ENCODE data around the gene MRPL16.
"Not testable (repeated sequence)": the region's sequence is repeated elsewhere in the genome, so short reads cannot be mapped to it uniquely, and the experiment has no call there.

Gene MRPL16

DNA sequence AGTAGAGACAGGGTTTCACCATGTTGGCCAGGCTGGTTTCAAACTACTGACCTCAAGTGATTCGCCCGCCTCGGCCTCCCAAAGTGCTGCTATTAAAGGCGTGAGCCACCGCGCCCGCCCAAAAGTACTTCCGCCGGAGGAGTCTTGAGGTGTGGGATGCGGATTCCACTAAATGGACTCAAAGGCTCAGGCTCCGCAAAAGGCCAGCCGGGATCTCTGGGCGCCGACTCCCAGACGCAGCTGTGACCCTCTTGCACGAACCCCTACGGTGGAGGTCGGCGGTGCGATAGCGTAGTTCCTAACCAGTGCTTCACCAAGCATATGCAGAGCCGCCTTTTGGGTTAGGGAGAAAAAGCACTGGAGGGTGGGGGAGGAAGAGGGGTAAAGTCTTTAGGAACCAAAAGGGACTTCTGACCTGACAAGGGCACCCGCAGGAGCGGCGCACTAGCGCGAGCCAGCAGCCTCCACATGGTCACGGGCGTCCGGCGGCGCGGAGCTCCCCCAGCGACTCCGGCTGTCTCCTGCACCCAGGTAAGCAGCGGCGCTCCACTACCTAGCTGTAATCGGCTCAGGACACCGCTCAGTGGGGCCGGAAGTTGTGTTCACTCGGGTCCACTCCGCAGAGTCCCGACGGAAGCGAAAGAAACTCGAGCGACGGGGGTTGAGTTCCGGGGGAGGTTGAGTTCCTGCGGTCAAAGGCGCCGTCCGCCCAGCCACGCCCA, at the start of gene MRPL16:
MRPL16 (minus strand) TSS at position 590 of the 722 bp plus-strand sequence; CDS start at position 470, 120 bp downstream.
- in situ Hi-C loops (cut with MboI; ENCODE audit: low sequenced_read_pairs): no loop called here

GRCh38 chr11:59859673-59860072, 49.1 kb upstream of the MRPL16 start:
- in situ Hi-C loops (cut with MboI; ENCODE audit: low sequenced_read_pairs): no loop called here

GRCh38 chr11:59857439-59858434, 47.2 kb upstream of the MRPL16 start:
- in situ Hi-C loops (cut with MboI; ENCODE audit: low sequenced_read_pairs): no loop called here

GRCh38 chr11:59854871-59855270, 44.3 kb upstream of the MRPL16 start:
- in situ Hi-C loops (cut with MboI; ENCODE audit: low sequenced_read_pairs): no loop called here

GRCh38 chr11:59851416-59851815, 40.8 kb upstream of the MRPL16 start:
- in situ Hi-C loops (cut with MboI; ENCODE audit: low sequenced_read_pairs): not testable (repeated sequence)

DNA sequence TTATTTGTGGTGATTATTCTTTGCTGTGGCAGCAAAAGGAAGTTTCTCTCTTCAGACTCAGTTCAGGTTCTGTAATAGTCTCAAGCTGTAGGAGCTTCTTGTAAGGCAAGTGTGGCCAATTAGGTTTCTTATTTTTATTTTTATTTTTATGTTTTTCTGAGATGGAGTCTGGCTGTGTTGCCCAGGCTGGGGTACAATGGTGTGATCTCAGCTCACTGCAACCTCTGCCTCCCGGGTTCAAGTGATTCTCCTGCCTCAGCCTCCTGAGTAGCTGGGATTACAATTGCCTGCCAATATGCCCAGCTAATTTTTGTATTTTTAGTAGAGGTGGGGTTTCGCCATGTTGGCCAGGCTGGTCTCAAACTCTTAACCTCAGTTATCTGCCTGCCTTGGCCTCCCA, 39.0 kb upstream of the MRPL16 start:
- in situ Hi-C loops (cut with MboI; ENCODE audit: low sequenced_read_pairs): loop anchor here (25.0 kb wide), 1 partner anchor 288 kb away; no protein-coding TSS in a partner anchor

DNA sequence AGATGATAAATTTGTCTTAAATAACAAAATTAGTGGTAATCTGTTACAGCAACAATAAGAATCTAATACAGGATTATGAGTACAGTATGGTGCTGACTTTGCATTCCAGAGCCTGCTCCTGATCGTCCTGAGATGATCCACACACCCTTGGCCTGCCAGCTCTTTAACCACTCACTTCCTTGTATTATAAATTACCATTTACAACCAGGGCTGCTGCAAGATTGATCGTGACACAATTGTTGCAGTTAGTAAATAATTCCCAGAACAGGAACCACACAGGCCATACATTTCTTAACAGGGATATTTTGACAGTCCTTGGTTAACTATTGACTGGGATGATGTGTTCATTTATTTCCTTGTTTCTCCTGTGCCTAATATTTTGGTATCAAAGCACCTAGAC, 38.6 kb upstream of the MRPL16 start:
- in situ Hi-C loops (cut with MboI; ENCODE audit: low sequenced_read_pairs): loop anchor here (25.0 kb wide), 1 partner anchor 288 kb away; no protein-coding TSS in a partner anchor

DNA sequence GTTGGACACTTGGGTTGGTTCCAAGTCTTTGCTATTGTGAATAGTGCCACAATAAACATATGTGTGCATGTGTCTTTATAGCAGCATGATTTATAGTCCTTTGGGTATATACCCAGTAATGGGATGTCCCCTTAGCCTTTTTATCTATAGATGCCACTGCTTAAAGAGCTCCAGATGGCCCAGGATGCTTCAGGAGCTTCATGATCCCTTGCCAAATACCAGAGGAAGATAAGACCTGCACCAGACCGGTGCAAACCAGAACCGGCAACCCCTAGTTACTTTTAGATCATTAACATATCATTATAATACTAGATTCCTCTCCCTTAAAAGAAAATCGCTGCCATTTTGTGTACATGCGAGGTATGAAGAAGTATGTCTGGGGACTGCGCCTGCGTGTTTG, 37.9 kb upstream of the MRPL16 start:
- in situ Hi-C loops (cut with MboI; ENCODE audit: low sequenced_read_pairs): loop anchor here (25.0 kb wide), 1 partner anchor 289 kb away; no protein-coding TSS in a partner anchor

- in situ Hi-C loops (cut with MboI; ENCODE audit: low sequenced_read_pairs): loop anchor here (25.0 kb wide), 1 partner anchor 290 kb away; no protein-coding TSS in a partner anchor
Observed at GRCh38 chr11:59847626-59848025, 37.0 kb upstream of the MRPL16 start.

GRCh38 chr11:59846556-59846955, 36.0 kb upstream of the MRPL16 start:
- in situ Hi-C loops (cut with MboI; ENCODE audit: low sequenced_read_pairs): loop anchor here (25.0 kb wide), 1 partner anchor 291 kb away; no protein-coding TSS in a partner anchor

DNA sequence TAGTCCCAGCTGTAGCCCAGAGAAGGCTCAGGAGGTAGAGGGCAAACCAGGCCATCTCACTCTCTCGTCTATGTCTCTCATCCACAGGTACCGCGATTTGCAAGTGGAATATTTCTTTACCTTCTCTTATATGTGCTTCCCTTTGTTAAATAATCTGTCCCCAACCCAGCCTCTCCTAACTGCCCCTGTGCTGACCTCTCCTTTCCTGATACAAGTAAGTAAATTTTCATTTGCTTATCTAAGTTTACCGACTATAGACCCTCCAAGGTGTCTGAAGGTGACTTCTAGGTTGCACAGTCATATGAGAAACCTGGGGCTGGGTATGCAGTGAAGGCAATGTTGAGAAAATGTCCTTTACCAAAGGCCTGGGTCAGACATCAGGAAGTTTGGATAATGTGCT, 34.8 kb upstream of the MRPL16 start, which contains the start of gene CBLIF:
CBLIF (minus strand) TSS at position 101 of the 400 bp plus-strand sequence; CDS start at position 55, 46 bp downstream.
- in situ Hi-C loops (cut with MboI; ENCODE audit: low sequenced_read_pairs): loop anchor here (25.0 kb wide), 1 partner anchor 292 kb away; no protein-coding TSS in a partner anchor

DNA sequence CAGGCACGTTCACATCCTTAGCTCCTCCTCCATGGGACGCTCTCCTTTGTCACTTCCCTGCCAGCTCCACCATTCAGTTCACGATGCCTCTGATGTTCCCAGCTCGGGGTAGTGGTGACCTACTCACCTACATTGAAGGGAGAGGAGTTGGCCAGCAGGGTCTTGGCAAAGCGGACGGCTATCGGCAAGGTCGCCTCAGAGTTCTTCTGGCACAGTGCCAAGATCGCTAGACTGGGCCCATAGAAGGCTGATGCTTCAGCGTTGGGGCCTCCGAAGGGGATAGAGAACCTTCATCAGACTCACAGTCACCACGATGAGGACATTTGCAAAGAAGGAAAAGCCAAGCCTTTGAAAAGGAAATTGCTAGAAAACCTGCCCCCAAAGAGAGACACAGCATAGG, 31.7 kb upstream of the MRPL16 start:
- in situ Hi-C loops (cut with MboI; ENCODE audit: low sequenced_read_pairs): loop anchor here (25.0 kb wide), 1 partner anchor 295 kb away; no protein-coding TSS in a partner anchor

DNA sequence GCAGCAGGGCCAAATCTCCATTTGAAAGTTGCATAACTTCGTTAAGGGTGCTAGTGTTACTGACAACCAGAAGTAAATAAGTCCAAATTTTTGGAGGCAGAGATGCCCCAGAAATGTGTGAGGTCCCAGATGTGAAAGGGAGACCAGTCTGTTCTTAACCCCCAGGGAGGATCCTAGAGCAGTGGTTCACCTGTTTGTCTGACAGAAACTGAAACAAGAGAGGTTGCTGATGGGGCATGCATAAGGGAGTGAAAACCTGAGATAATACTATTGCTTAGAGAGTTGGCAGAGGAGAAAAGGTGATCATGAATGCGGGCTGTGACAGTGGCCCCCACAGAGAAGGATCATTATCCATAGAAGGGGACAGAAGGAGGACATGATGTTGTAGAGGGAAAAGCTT, 30.9 kb upstream of the MRPL16 start:
- in situ Hi-C loops (cut with MboI; ENCODE audit: low sequenced_read_pairs): loop anchor here (25.0 kb wide), 1 partner anchor 296 kb away; no protein-coding TSS in a partner anchor

- in situ Hi-C loops (cut with MboI; ENCODE audit: low sequenced_read_pairs): loop anchor here (25.0 kb wide), 1 partner anchor 298 kb away; no protein-coding TSS in a partner anchor
Observed at GRCh38 chr11:59839615-59840014, 29.0 kb upstream of the MRPL16 start.

DNA sequence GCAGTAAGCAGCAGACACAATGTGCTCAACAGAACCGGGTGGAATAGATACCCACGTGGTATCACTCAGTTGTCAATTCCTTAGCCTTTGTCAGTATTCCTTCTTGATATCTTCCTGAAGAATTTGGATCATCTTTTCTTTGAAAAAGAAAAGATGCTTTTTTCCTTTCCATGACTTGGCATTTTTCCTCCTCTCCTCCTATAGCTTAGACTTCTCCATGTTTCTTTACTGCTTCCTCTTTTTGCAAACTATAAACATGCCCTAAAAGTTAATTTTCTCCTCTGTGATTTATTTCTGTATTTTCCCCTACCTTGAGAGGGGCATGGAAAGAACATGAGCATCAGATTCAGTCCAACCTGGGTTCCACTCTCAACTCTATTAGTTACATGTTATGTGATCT, 23.0 kb upstream of the MRPL16 start:
- in situ Hi-C loops (cut with MboI; ENCODE audit: low sequenced_read_pairs): loop anchor here (25.0 kb wide), 1 partner anchor 304 kb away; no protein-coding TSS in a partner anchor

GRCh38 chr11:59829358-59829757, 18.8 kb upstream of the MRPL16 start:
- in situ Hi-C loops (cut with MboI; ENCODE audit: low sequenced_read_pairs): loop anchor here (25.0 kb wide), 1 partner anchor 308 kb away; no protein-coding TSS in a partner anchor

- in situ Hi-C loops (cut with MboI; ENCODE audit: low sequenced_read_pairs): no loop called here
Observed at GRCh38 chr11:59822989-59823566, 12.5 kb upstream of the MRPL16 start.

DNA sequence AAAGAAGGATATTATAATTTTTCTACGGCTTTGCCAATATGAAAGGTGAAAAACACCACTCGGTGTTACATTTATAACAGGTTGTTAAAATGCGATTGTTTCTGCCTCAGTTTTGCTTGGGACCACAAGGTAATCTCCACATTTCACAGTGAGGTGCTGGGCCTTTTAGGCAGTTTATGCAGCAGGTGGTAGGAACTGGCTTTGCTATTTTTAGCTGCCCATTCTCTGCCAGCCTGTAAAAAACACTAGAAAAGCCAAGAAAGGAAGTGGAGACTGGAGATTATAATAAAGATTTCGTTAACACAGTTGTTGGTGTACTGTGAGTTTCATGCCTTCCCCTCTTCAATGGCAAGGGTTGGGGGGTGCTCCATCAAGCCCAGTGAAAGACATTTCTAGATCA, 8.0 kb upstream of the MRPL16 start:
- in situ Hi-C loops (cut with MboI; ENCODE audit: low sequenced_read_pairs): no loop called here

GRCh38 chr11:59816434-59816833, 5.9 kb upstream of the MRPL16 start:
- in situ Hi-C loops (cut with MboI; ENCODE audit: low sequenced_read_pairs): not testable (repeated sequence)

- in situ Hi-C loops (cut with MboI; ENCODE audit: low sequenced_read_pairs): no loop called here
Observed at GRCh38 chr11:59815754-59816153, 5.2 kb upstream of the MRPL16 start.

Data from HL-60/S4 treated with retinoic acid at 250 ng/mL for 4 days and 3 days (cell line).